GM18519 (cell line): ENCODE data around the gene IL2RA.
"Not testable (repeated sequence)": the region's sequence is repeated elsewhere in the genome, so short reads cannot be mapped to it uniquely, and the experiment has no call there.

ENCODE experiments used
- ATAC-seq: cut with Tn5 transposase; IDR thresholded peaks from one replicate; pipeline ENCODE4 v1.9.1; 2021; ENCODE audit warnings: mild to moderate bottlenecking, moderate library complexity; ENCODE audit not compliant: unreplicated experiment, low FRiP score

The IL2RA gene

DNA sequence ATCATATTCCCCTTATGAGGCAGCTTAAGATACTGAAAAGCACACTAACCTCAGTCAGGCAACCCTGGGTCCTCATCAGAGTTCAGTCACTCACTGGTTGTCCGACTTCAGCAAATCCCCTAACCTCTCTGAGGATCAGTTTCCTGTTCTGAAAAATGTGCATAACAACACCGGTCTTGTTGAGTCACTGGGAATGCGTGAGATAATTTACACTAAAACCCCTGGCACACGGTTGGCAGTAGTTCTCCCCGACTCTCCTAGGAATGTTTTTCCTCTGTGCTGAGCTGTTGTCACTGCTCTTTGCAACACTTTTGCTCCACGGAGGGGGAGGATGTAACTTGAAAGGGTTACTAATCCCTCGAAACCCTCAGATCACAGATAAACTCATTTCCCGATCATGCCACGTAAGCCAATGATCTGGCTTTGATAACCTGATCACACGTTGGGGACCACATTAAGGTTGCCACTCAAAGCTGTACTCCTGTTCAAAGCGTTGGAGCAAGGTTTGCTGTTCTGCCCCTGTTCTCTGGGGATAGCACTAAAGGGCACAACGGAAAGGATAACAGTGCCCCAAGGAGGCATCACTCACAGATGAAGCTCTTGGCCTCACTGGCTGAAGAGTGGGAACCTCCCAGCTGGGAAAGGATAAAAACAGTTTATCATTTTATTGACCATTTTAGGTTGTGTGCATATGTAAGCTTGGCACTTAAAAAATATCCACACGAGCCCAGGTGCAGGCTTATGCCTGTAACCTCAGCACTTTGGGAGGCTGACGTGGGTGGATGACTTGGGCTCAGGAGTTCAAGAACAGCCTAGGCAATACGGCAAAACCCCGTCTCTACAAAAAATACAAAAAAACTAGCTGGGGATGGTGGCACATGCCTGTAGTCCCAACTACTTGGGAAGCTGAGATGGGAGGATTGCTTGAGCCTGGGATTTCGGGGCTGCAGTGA is 21.6 kb upstream of the IL2RA start:
- no peak for ATAC-seq

GRCh38 chr10:6082496-6083395 is 20.6 kb upstream of the IL2RA start:
- ATAC-seq, result no peak

- no peak for ATAC-seq
These were observed 18.3 kb upstream of the IL2RA start for GRCh38 chr10:6080417-6080973.

- ATAC-seq, result no peak
These were observed 16.9 kb upstream of the IL2RA start for GRCh38 chr10:6079044-6079443.

DNA sequence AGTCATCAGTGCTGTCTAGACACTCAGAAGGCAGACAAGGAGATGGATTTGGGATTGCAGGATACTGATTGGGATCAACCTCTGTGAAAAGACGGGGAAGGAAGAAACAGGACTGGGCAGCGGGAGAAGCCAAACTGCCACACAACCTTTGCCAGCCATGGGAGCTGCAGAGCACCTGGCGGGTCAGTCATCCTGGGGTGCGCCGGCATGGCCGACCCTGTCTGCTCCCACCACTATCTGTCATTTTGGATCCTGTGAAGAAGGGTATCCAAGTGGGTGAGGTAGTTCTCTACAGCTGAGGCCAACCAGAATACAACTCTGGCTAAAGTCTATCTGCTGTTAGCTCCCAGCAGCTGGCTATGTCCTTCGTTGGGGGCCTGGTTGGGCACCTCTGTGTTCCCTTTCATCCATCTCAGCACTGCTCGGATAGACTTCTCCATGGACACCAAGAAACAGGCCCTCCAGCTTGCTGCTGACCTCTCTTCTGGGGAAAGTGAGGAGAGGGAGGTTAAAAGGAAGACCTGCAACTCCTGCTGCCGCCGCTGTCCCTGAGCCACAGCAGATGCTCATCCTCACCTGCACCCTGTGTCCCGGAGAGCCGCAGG is 15.0 kb upstream of the IL2RA start:
- no peak for ATAC-seq

GRCh38 chr10:6074489-6075301 is 12.5 kb upstream of the IL2RA start:
- no peak for ATAC-seq

DNA sequence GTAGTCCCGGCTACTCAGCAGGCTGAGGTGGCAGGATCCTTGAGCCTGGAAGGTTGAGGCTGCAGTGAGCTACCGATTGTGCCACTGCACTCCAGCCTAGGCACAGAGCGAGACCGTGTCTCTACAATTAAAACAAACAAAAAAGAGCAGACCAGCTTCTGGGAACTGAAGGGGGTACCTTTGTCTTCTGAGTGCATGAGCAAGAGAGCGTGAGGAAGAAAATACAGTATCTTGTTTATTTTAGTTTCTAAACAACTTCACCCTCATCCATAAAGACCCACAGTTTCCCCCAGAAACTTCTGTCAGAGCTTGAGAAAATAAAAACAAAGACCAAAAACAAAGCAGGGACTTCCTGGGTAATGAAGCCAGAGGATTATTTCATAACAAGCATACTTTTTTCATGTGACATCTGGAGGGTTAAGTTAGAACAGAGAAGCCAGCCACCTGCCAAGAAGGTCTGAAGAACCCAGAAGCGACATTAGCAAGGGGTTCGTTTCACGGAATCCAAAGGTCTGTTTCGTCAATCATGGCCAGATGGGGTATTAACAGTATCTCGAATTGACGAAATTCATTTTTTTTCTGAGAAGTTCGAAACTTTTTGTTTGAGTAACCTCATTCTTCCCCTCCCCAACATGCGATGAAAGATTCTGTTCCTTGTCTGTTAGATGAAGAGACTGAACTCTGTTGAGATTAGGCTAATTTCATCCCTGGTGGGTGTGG is 10.2 kb upstream of the IL2RA start:
- no peak for ATAC-seq

- no peak for ATAC-seq
These were observed 9.3 kb upstream of the IL2RA start for GRCh38 chr10:6071181-6072175.

GRCh38 chr10:6070660-6071059 is 8.5 kb upstream of the IL2RA start:
- no peak for ATAC-seq

DNA sequence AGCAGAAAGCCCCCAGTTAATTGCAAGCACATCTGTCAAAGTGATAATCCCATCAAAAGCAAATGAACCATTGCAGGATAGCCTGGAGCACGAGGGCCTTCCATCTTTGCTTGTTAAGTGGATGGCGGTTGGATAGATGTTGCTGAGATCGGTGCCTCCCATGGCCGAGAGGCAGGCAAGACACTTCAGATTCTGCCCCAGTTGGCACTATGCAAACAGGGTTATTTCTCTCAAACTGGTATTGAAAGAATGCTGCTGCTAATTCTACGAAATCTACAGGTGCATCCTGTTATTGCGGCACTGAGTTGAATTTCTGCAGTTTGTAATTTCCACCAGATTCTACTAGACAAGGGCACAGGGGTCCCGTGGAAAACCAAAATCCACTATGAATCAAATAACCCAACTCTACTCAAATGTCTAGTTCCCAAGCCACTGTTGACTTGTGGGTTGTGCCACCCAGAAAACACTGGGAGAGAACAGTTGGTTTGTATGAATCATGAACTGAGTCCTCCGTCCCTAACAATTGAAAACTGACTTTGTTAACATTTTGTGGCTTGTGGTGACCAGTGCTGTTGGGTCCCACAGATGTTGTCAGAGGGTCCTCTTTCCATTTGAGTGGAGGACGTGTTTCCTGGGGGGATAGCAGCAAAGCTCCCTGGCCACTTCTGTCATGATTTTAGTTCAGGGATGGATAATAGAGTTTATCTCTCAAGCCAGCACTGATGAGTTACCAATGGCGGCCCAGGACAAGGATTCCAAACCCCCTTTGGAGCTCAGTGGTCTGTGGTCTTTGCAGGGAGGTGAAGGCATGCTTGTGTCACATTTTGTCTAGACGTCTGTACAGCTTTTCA is 7.1 kb upstream of the IL2RA start:
- no peak for ATAC-seq

- ATAC-seq, result peak; percentile 40
These were observed 6.3 kb upstream of the IL2RA start for GRCh38 chr10:6068422-6068821.

DNA sequence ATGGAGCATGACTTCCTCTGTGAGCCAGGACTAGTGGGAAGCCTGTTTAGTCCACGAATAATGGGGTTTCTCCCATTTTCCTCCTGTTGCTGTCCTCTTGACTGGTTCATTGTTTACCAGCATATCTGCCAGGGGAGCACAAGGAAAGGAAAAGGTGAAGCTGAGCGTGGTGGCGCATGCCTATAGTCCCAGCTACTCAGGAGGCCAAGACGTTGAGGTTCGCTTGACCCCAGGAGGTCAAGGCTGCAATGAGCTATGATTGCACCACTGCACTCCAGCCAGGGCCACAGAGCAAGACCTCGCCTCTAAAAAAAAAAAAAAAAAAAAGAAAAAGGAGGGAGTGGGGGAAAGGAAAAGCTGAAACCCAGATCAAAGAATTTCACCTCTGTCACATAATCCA is 5.8 kb upstream of the IL2RA start:
- no peak for ATAC-seq

GRCh38 chr10:6067457-6067856 is 5.3 kb upstream of the IL2RA start:
- ATAC-seq, result no peak

- no peak for ATAC-seq
These were observed 3.7 kb upstream of the IL2RA start for GRCh38 chr10:6065835-6066234.

DNA sequence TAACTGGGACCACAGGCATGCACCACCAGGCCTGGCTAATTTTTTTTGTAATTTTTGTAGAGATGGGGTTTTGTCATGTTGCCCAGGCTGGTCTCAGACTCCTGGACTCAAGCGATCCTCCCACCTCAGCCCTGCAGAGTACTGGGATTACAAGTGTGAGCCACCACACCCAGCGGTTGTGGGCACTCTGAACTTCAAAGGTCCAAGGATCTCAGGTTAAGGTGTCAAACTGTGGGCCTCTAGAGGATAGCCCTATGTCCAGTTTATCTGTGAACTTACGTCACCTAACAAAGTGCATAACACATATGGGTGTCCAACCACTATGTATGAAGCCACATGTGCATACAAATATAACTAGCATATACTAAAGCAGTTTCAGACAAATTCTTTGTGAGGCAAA is 3.2 kb upstream of the IL2RA start:
- ATAC-seq, result no peak

- ATAC-seq, result not testable (repeated sequence)
These were observed 2.6 kb upstream of the IL2RA start for GRCh38 chr10:6064726-6065125.

- no peak for ATAC-seq
These were observed 2.0 kb upstream of the IL2RA start for GRCh38 chr10:6064119-6064518.
